ENCODE results near the gene SLC7A14. TPM values are rescaled to one million over a fixed set of nuclear protein-coding genes. Genes with fewer than 3 reads are reported as not detected.

The SLC7A14 gene
- total RNA-seq, 1 experiment from 2014 or later, result not detected

GRCh38 chr3:170496868-170497140 is 89.1 kb downstream of the SLC7A14 start:
- Histone ChIP-seq H3K27me3 (ENCODE audit: insufficient read depth, low read length) (no peaks in the 10 kb centered on the region), H3K4me2 (ENCODE audit: low read length) (no peak overlapping the region), H3K9ac (ENCODE audit: low read length) (no peak overlapping the region), H3K36me3 (ENCODE audit: control insufficient read depth in 1 of 2, insufficient read depth in 2 of 2, low read length in 2 of 2) (no peaks in the 10 kb centered on the region), H3K79me2 (ENCODE audit: insufficient read depth, low read length) (no peaks in the 10 kb centered on the region), H3K9me2 (ENCODE audit: insufficient read depth) (no peaks in the 10 kb centered on the region), H4K20me1 (ENCODE audit: insufficient read depth) (no peaks in the 10 kb centered on the region), H3K4me3 (replicated peaks in 1 of 2; ENCODE audit: low read depth in 1 of 2, low read length in 2 of 2) (no peak overlapping the region), H3K4me1 (ENCODE audit: control insufficient read depth in 1 of 2, insufficient read depth in 2 of 2, low read length in 2 of 2) (no peaks in the 10 kb centered on the region), H2AFZ (ENCODE audit: low read depth, low read length, poor library complexity, severe bottlenecking) (no peak overlapping the region), H3K27ac (ENCODE audit: low read depth, low read length) (no peak overlapping the region), H3K9me3 (ENCODE audit: control insufficient read depth in 1 of 2, insufficient read depth in 1 of 2, low read depth in 1 of 2, low read length in 2 of 2) (no peaks in the 10 kb centered on the region)
- RAD21 ChIA-PET (ENCODE audit: low non-redundant PET in 1 of 2, low total read pairs in 2 of 2, uncharacterized antibody in 2 of 2, unreplicated experiment in 2 of 2), result no interaction called here
- no peak for ATAC-seq
- intact Hi-C loops (cut with micrococcal nuclease), result loop anchor here (5.0 kb wide), 1 partner anchor 90 kb away; no protein-coding TSS in a partner anchor
- POLR2A ChIA-PET, result no interaction called here
- DNase-seq (ENCODE audit: low read depth, low spot score), result no peak
- TF ChIP-seq SIN3A (IDR thresholded peaks at IDR 0.05; ENCODE audit: low read depth), result no peak
- no peak for TF ChIP-seq ZNF274 (IDR thresholded peaks at IDR 0.05; ENCODE audit: low read depth, low read length)
- no peak for TF ChIP-seq SP1 (IDR thresholded peaks at IDR 0.05; ENCODE audit: low read depth)
- no peak for TF ChIP-seq ATF3 (IDR thresholded peaks at IDR 0.05)
- no peak for TF ChIP-seq RAD21 (IDR thresholded peaks at IDR 0.05; ENCODE audit: low read depth)
- TF ChIP-seq ZBTB33 (IDR thresholded peaks at IDR 0.05; ENCODE audit: extremely low read depth, insufficient replicate concordance, low read length), result no peak
- TF ChIP-seq EZH2 (IDR thresholded peaks at IDR 0.05), result no peak
- TF ChIP-seq EZH2phosphoT487 (IDR thresholded peaks at IDR 0.05; ENCODE audit: borderline replicate concordance), result no peak
- no peak for TF ChIP-seq POLR2A (IDR thresholded peaks at IDR 0.05; ENCODE audit: borderline replicate concordance, extremely low read depth, insufficient read depth, insufficient read length)
- no peak for TF ChIP-seq EGR1 (IDR thresholded peaks at IDR 0.05; ENCODE audit: low read depth)
- no peak for TF ChIP-seq POLR2AphosphoS5 (IDR thresholded peaks at IDR 0.05; ENCODE audit: low read depth, low read length)
- TF ChIP-seq ZFX (IDR thresholded peaks at IDR 0.05), result no peak
- no peak for TF ChIP-seq CTCF (IDR thresholded peaks at IDR 0.05 in 2 of 3, conservative IDR thresholded peaks at IDR 0.05 in 1 of 3; ENCODE audit: borderline replicate concordance in 1 of 3, insufficient read depth in 1 of 3, low read depth in 2 of 3, low read length in 2 of 3)
- BruUV-seq (replicated peaks), result no TSS peak
- CTCF ChIA-PET, result interaction anchor here (1.0 to 1.8 kb wide), 2 partner anchors 10 to 72 kb away, joined by 4 to 5 read pairs; no protein-coding TSS in a partner anchor
